Psoas muscle (tissue), 8 donors: ENCODE results near the gene RAD51B. TPM values are rescaled to one million over a fixed set of nuclear protein-coding genes. Genes with fewer than 3 reads are reported as not detected.

Experiments used
- ATAC-seq, 4 donors: fragments of 200-7000 bp; cut with Tn5 transposase; one replicate each; pipeline ENCODE4 v1.9.1; 2020; ENCODE audit warnings: moderate library complexity in 3 of 4, mild to moderate bottlenecking in 2 of 4
- DNase-seq, 2 donors: peaks; one replicate each; pipeline ENCODE4 v3.0.0-alpha.2; 2020
- H3K27ac ChIP-seq: fragments of 200-600 bp; one replicate; pipeline ENCODE4 v1.8.0; 2022
- H3K27me3 ChIP-seq, 3 donors: fragments of 200-600 bp in 1 of 3; one replicate each; pipeline versions ENCODE4 v1.6.1 to v1.8.0; 2013 to 2022; ENCODE audit warnings: low read length in 2 of 3, mild to moderate bottlenecking in 2 of 3, moderate library complexity in 1 of 3; ENCODE audit not compliant: insufficient read depth in 3 of 3
- H3K36me3 ChIP-seq, 2 donors: fragments of 200-600 bp in 1 of 2; one replicate each; pipeline versions ENCODE4 v1.6.1 to v1.8.0; 2013 to 2022; ENCODE audit warnings: low read depth in 1 of 2, mild to moderate bottlenecking in 1 of 2, moderate library complexity in 1 of 2; ENCODE audit not compliant: insufficient read depth in 1 of 2
- H3K4me1 ChIP-seq: fragments of 200-600 bp; one replicate; pipeline ENCODE4 v1.8.0; 2022
- H3K4me3 ChIP-seq: fragments of 200-600 bp; one replicate; pipeline ENCODE4 v1.8.0; 2022; ENCODE audit warnings: mild to moderate bottlenecking
- H3K9me3 ChIP-seq: fragments of 200-600 bp; one replicate; pipeline ENCODE4 v1.8.0; 2022
- WGBS, 3 donors: extraction: QIAGEN DNeasy Blood & Tissue Kit; methylation state at CpG; one replicate each; pipeline versions ENCODE4 v1.1.6 to v1.1.7; 2013; 5-methylcytosine and 5-hydroxymethylcytosine counted together
- intact Hi-C, 2 donors: fragments of 100-400 bp; cut with DNase I; formaldehyde crosslinking; loops; one replicate each; pipeline versions ENCODE4 v1.11.0 to v1.14.2; 2022
- polyA plus RNA-seq, 3 donors: library from polyadenylated mRNA; stranded (reverse); fragments of 200-250 nt; gene quantifications; one replicate each; pipeline ENCODE4 v1.2.3, GENCODE V29; 2013
- total RNA-seq, 4 donors: library from RNA; stranded (reverse); fragmentation: NEBNext Ultra II Directional in 2 of 4; extraction: Animal tissue kit (Norgen Biotek cat#: 25700) in 2 of 4; gene quantifications; one replicate each; pipeline versions ENCODE4 v1.2.1 to v1.2.4, GENCODE V29; 2021 to 2023
- TF ChIP-seq, protein P1 (sequence below): fragments of 200-600 bp; IDR thresholded peaks from one replicate; pipeline ENCODE4 v1.8.0; 2022; ENCODE audit warnings: antibody characterized with exemption
- donor health status: healthy with polysubstance abuse.
- donor health status: DM: no; HTN: no; CAD: no; lungs with moderate emphysema.
- donor health status: Bipolar disorder and iron deficiency.
- donor health status: healthy.
- donor health status: DM: yes; HTN: yes; CAD: no.
- donor health status: DM: no; HTN: no; CAD: no.
- donor health status: DM: no; HTN: no; CAD: no.
- donor health status: DM: yes; HTN: yes; CAD: no.

Gene RAD51B
- total and polyA plus RNA-seq, 7 donors: 0.60 to 7.2 (median 2.2) TPM

DNA sequence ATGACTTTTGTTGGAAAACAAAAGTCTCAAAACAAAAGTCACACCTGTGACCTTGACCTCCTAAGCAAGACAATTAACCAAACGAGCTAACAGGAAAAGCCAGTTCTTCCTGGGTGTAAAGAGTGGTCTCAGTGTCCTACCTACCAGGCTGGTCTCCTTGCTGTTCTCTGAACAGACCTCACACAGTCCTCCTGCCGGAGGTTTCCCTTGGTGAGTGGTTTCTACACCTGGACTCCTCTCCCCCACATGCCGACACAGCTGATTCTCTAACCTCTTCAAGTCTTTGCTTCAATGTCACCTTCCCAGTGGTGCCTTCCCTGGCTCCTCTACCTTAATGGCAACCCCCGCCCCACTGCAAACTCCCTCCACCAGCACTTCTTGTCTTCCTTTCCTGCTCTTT is 734.7 kb downstream of the RAD51B start:
- H3K9me3 ChIP-seq: no peaks in the 10 kb centered on the region
- H3K27me3 ChIP-seq: no peaks in the 10 kb centered on the region
- no peak overlapping the region for H3K4me3 ChIP-seq
- H3K27ac ChIP-seq: peak overlapping the region; percentile 96
- WGBS, 3 donors: 65 to 80% (median 73%) methylated on average over 4 of the region's 4 CpGs
- DNase-seq (no peak), ATAC-seq (no peak)
- TF ChIP-seq, protein P1, sequence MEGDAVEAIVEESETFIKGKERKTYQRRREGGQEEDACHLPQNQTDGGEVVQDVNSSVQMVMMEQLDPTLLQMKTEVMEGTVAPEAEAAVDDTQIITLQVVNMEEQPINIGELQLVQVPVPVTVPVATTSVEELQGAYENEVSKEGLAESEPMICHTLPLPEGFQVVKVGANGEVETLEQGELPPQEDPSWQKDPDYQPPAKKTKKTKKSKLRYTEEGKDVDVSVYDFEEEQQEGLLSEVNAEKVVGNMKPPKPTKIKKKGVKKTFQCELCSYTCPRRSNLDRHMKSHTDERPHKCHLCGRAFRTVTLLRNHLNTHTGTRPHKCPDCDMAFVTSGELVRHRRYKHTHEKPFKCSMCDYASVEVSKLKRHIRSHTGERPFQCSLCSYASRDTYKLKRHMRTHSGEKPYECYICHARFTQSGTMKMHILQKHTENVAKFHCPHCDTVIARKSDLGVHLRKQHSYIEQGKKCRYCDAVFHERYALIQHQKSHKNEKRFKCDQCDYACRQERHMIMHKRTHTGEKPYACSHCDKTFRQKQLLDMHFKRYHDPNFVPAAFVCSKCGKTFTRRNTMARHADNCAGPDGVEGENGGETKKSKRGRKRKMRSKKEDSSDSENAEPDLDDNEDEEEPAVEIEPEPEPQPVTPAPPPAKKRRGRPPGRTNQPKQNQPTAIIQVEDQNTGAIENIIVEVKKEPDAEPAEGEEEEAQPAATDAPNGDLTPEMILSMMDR: no peak
- peaks cover 59% of the 10 kb centered on the region for H3K4me1 ChIP-seq
- no peaks in the 10 kb centered on the region for H3K36me3 ChIP-seq
- intact Hi-C loops: no loop called here

DNA sequence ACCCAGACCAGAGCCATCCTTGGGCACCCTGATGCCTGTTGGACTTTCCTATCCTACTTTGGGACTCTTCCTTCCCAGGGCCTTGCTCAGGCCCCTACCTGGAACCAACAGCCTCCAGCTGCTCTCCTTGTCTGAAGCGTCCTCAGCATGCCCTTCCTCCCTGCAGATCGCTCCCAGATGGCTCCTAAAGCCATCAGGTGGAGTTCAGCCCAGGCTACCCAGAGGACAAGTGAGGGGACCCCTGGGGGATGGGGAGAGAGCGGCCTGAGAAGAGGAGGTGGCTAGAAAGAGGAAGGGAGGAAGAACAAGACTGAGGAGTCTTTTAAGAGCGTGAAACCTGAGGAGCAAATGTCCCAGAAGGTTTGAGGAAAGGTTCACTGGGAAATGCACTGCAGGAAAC is 736.7 kb downstream of the RAD51B start:
- Histone ChIP-seq H3K36me3 (no peaks in the 10 kb centered on the region), H3K4me3 (no peak overlapping the region), H3K9me3 (no peaks in the 10 kb centered on the region), H3K4me1 (peaks cover 41% of the 10 kb centered on the region), H3K27ac (peak overlapping the region; percentile 96), H3K27me3 (no peaks in the 10 kb centered on the region)
- intact Hi-C loops: no loop called here
- WGBS, 3 donors: 95 to 97% (median 96%) methylated on average over 4 of the region's 4 CpGs
- DNase-seq (no peak), ATAC-seq (no peak)
- TF ChIP-seq, protein P1: no peak

DNA sequence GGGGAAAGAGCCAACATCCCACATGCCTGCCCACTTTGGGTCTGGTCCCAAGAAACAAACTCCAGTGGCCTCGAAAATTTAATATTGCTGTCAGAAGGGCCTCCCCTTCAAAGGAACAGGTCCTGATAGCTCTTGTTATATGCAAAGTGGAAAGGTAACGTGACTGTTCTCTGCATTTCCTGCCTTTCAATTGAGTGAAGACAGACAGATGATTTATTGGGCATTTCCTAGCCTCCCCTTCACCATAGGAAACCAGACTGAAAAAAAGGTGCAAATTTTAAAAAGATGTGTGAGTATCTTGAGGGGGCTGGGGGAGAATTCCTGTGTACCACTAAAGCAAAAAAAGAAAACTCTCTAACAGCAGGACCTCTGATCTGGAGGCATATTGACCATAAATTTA is 738.1 kb downstream of the RAD51B start:
- TF ChIP-seq, protein P1: no peak
- peaks cover 32% of the 10 kb centered on the region for H3K4me1 ChIP-seq
- no peak for DNase-seq
- H3K27me3 ChIP-seq: no peaks in the 10 kb centered on the region
- H3K4me3 ChIP-seq: no peak overlapping the region
- no peak for ATAC-seq
- WGBS, 3 donors: 73 to 80% (median 74%) methylated on average over 2 of the region's 2 CpGs
- no peaks in the 10 kb centered on the region for H3K9me3 ChIP-seq
- no peak overlapping the region for H3K27ac ChIP-seq
- no peaks in the 10 kb centered on the region for H3K36me3 ChIP-seq
- intact Hi-C loops: no loop called here

DNA sequence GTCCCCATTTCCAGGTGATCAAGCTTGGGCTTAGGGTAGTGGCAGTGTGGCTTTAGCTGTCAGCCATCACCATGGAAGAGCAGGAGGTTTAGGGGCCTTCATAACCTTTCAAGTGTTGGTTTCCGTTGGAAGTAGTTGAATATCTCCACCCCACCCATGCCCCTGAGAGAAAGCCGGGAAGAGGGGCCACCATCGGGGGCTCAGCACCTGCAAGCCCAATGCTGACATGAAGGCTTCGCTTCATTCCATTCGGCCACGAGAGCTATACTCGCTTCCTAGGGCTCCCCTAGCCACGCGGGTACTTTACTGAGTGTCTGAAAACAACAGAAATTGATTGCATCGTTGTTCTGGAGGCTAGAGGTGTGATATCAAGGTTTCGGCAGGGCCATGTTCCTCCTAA is 738.5 kb downstream of the RAD51B start:
- no peak overlapping the region for H3K4me3 ChIP-seq
- 96 to 97% (median 96%) methylated on average over 11 of the region's 11 CpGs for WGBS, 3 donors
- intact Hi-C loops: no loop called here
- ATAC-seq (no peak), DNase-seq (no peak)
- H3K9me3 ChIP-seq: no peaks in the 10 kb centered on the region
- no peak overlapping the region for H3K27ac ChIP-seq
- H3K27me3 ChIP-seq: no peaks in the 10 kb centered on the region
- TF ChIP-seq, protein P1: no peak
- H3K4me1 ChIP-seq: peaks cover 32% of the 10 kb centered on the region
- H3K36me3 ChIP-seq: no peaks in the 10 kb centered on the region

DNA sequence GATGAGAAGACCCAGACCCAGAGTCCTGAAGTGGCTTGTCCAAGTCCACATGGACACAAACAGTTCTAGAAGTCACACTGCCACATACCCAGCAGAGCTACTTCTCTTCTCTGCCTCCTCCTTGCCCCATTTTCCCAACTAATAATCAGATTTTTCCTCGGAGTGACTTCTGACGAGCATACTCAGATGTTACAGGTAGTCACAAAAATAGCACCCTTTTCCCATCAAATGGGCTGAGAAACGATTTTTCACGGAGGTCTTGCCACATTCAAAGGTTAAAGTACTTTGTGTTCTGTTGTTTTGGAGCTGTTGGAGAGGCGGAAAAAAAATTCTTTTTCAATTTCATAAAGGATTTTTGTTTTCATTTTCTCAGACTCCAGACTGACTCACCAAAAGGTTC is 740.4 kb downstream of the RAD51B start:
- Histone ChIP-seq H3K9me3 (no peaks in the 10 kb centered on the region), H3K27me3 (no peaks in the 10 kb centered on the region), H3K27ac (no peak overlapping the region), H3K36me3 (no peaks in the 10 kb centered on the region), H3K4me3 (no peak overlapping the region), H3K4me1 (peaks cover 30% of the 10 kb centered on the region)
- TF ChIP-seq, protein P1: no peak
- WGBS, 3 donors: 61 to 84% (median 64%) methylated on average over 5 of the region's 5 CpGs
- no peak for DNase-seq
- ATAC-seq: no peak
- intact Hi-C loops: no loop called here
